HS-5 (cell line): ENCODE results near the gene IL18R1.

ENCODE experiments used
- DNase-seq: peaks from one replicate; pipeline ENCODE4 v3.0.0-alpha.2; 2012; ENCODE audit warnings: low read depth

The IL18R1 gene

GRCh38 chr2:102345329-102345920 lies 10.2 kb upstream of the IL18R1 start:
- no peak for DNase-seq

- no peak for DNase-seq
Measured at GRCh38 chr2:102346381-102347130, 9.0 kb upstream of the IL18R1 start.

GRCh38 chr2:102350137-102350793 lies 5.3 kb upstream of the IL18R1 start:
- no peak for DNase-seq

- DNase-seq, result no peak
Measured at GRCh38 chr2:102356381-102356712, 751 bp downstream of the IL18R1 start.

GRCh38 chr2:102356741-102357140 lies 1.1 kb downstream of the IL18R1 start:
- no peak for DNase-seq

GRCh38 chr2:102357937-102358336 lies 2.3 kb downstream of the IL18R1 start:
- no peak for DNase-seq

GRCh38 chr2:102358496-102358895 lies 2.9 kb downstream of the IL18R1 start:
- no peak for DNase-seq

GRCh38 chr2:102359527-102359926 lies 3.9 kb downstream of the IL18R1 start:
- DNase-seq, result no peak

GRCh38 chr2:102361632-102362241 lies 6.1 kb downstream of the IL18R1 start:
- DNase-seq, result no peak

GRCh38 chr2:102365763-102366162 lies 10.2 kb downstream of the IL18R1 start:
- DNase-seq, result no peak

- DNase-seq, result no peak
Measured at GRCh38 chr2:102366406-102367112, 11.0 kb downstream of the IL18R1 start.

GRCh38 chr2:102367331-102367971 lies 11.9 kb downstream of the IL18R1 start:
- DNase-seq, result no peak

- DNase-seq, result no peak
Measured at GRCh38 chr2:102368461-102369109, 13.0 kb downstream of the IL18R1 start.

- DNase-seq, result no peak
Measured at GRCh38 chr2:102369866-102370265, 14.3 kb downstream of the IL18R1 start.

GRCh38 chr2:102376052-102376591 lies 20.5 kb downstream of the IL18R1 start:
- DNase-seq, result no peak

GRCh38 chr2:102383722-102384121 lies 28.1 kb downstream of the IL18R1 start:
- DNase-seq, result no peak

GRCh38 chr2:102385522-102385921 lies 29.9 kb downstream of the IL18R1 start:
- DNase-seq, result no peak

GRCh38 chr2:102386004-102386403 lies 30.4 kb downstream of the IL18R1 start:
- DNase-seq, result no peak

- DNase-seq, result no peak
Measured at GRCh38 chr2:102386867-102387541, 31.4 kb downstream of the IL18R1 start.

GRCh38 chr2:102387763-102388546 lies 32.4 kb downstream of the IL18R1 start:
- DNase-seq, result no peak
